PC-3 (cell line): ENCODE measurements around the gene EPC2.

Experiments
- CTCF ChIP-seq: fragments of 300-600 bp; sonication (generic); conservative IDR thresholded peaks from 2 replicates; pipeline ENCODE4 v1.5.1; 2017; ENCODE audit warnings: antibody characterized with exemption, low read depth, mild to moderate bottlenecking, low read length
- EZH2 ChIP-seq: fragments of 300-600 bp; sonication (generic); IDR thresholded peaks from one replicate; pipeline ENCODE4 v1.6.1; 2017; ENCODE audit warnings: antibody characterized with exemption, mild to moderate bottlenecking, low read length; ENCODE audit not compliant: unreplicated experiment
- EZH2phosphoT487 ChIP-seq: fragments of 300-600 bp; sonication (generic); IDR thresholded peaks from 2 replicates; pipeline ENCODE4 v1.6.1; 2018; ENCODE audit warnings: mild to moderate bottlenecking, antibody characterized with exemption, low read length, borderline replicate concordance

DNA sequence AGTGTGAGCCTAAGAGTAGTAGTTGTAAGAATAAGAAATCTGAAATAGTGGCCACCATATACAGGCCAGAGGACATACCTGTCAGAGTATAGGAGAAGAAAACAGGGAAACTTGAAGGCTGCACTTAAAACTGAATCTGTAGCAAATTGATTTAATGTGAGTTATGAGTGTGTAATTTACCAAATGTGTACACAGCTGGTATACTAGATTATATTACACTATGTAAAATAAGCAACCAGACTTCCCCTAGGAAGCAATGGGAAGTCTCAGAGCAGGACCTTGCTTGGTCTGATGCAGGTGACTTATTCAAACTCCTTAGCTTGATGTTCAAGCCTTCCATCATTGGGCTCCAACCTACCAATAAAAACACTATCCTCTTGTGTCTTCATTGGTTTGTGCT, 17.3 kb upstream of the EPC2 start:
- TF ChIP-seq CTCF (no peak), EZH2 (no peak), EZH2phosphoT487 (no peak)
